HUDEP-2 (cell line): ENCODE results near the gene DDX24.

Source experiments
- DNase-seq, 76 experiments: peaks; one replicate each; lab custom pipeline; 2025; ENCODE audit not compliant: unreplicated experiment in 76 of 76; lab: John Stamatoyannopoulos, UW

Gene DDX24

GRCh38 chr14:94114589-94115057, 33.6 kb upstream of the DDX24 start:
- DNase-seq = no peak

GRCh38 chr14:94113908-94114588, 33.0 kb upstream of the DDX24 start:
- no peak for DNase-seq

GRCh38 chr14:94113490-94113889, 32.5 kb upstream of the DDX24 start:
- DNase-seq = peak in 3 of 76 experiments; percentile 4 to 9 (median 9)

- no peak for DNase-seq
Observed at GRCh38 chr14:94113073-94113472, 32.1 kb upstream of the DDX24 start.

GRCh38 chr14:94112513-94113063, 31.6 kb upstream of the DDX24 start:
- DNase-seq = peak in 4 of 76 experiments; percentile 4 to 11 (median 7)

- DNase-seq = no peak
Observed at GRCh38 chr14:94111276-94112095, 30.5 kb upstream of the DDX24 start.

GRCh38 chr14:94110552-94111181, 29.7 kb upstream of the DDX24 start, which contains the start of gene IFI27:
TSS of gene IFI27 (plus strand) at chr14:94110736.
- peak in 71 of 76 experiments; percentile 11 to 81 (median 50) for DNase-seq

- no peak for DNase-seq
Observed at GRCh38 chr14:94109915-94110250, 28.9 kb upstream of the DDX24 start.

GRCh38 chr14:94104731-94105130, 23.7 kb upstream of the DDX24 start:
- no peak for DNase-seq

- DNase-seq = no peak
Observed at GRCh38 chr14:94103554-94104150, 22.6 kb upstream of the DDX24 start.

- no peak for DNase-seq
Observed at GRCh38 chr14:94102768-94103482, 21.9 kb upstream of the DDX24 start.

GRCh38 chr14:94101748-94102147, 20.7 kb upstream of the DDX24 start:
- no peak for DNase-seq

GRCh38 chr14:94100847-94101246, 19.8 kb upstream of the DDX24 start:
- no peak for DNase-seq

GRCh38 chr14:94099006-94099405, 18.0 kb upstream of the DDX24 start:
- no peak for DNase-seq

- no peak for DNase-seq
Observed at GRCh38 chr14:94098326-94098992, 17.5 kb upstream of the DDX24 start.

GRCh38 chr14:94097091-94097490, 16.1 kb upstream of the DDX24 start:
- DNase-seq = no peak

- no peak for DNase-seq
Observed at GRCh38 chr14:94093418-94093817, 12.4 kb upstream of the DDX24 start.

GRCh38 chr14:94089479-94089878, 8.5 kb upstream of the DDX24 start:
- no peak for DNase-seq

- DNase-seq = no peak
Observed at GRCh38 chr14:94088516-94088915, 7.5 kb upstream of the DDX24 start.

- no peak for DNase-seq
Observed at GRCh38 chr14:94087891-94088290, 6.9 kb upstream of the DDX24 start.
